Skeletal muscle satellite cell (primary cell): ENCODE data around the gene SMO.

Experiments
- H3K27me3 ChIP-seq: 2 replicates; pipeline ENCODE4 v1.7.0; 2013; ENCODE audit warnings: low read length; ENCODE audit not compliant: control insufficient read depth, insufficient read depth
- H3K36me3 ChIP-seq: 2 replicates; pipeline ENCODE4 v1.7.0; 2013; ENCODE audit warnings: mild to moderate bottlenecking, control low read depth, low read length; ENCODE audit not compliant: insufficient read depth
- H3K4me1 ChIP-seq: 2 replicates; pipeline ENCODE4 v1.7.0; 2013; ENCODE audit warnings: low read length; ENCODE audit not compliant: control insufficient read depth, insufficient read depth
- H3K4me2 ChIP-seq: 2 replicates; pipeline ENCODE4 v1.7.0; 2013; ENCODE audit warnings: mild to moderate bottlenecking, low read length
- H3K4me3 ChIP-seq: 2 replicates; pipeline ENCODE4 v1.7.0; 2013; ENCODE audit warnings: low read length
- H3K9ac ChIP-seq: 2 replicates; pipeline ENCODE4 v1.7.0; 2013; ENCODE audit warnings: mild to moderate bottlenecking, low read depth, low read length, moderate library complexity
- H3K9me3 ChIP-seq: replicated peaks from 2 replicates; pipeline ENCODE4 v1.7.0; 2013; ENCODE audit warnings: mild to moderate bottlenecking, control low read depth, low read length
- small RNA-seq: library from RNA; depleted of rRNA; stranded (forward); fragments of <200 nt; gene quantifications from one replicate; pipeline ENCODE3, GENCODE V24; 2012

The SMO gene

DNA sequence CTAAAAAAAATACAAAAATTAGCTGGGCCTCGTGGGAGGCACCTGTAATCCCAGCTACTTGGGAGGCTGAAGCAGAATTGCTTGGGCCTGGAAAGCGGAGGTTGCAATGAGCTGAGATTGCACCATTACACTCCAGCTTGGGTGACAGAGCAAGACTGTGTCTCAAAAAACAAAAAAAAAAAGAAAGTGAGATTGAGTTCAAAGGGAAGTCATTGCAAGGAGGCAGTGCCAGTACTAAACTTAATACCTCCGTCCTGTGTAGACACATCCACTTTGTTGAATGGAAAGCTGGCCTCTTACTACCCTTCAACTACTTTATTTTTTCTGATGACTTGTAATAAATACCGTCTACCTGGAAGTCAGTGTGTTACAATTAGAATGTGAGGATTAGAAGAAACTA is 67.4 kb downstream of the SMO start:
- Histone ChIP-seq H3K4me3 (no peak overlapping the region), H3K4me2 (no peak overlapping the region), H3K36me3 (no peaks in the 10 kb centered on the region), H3K9ac (no peak overlapping the region), H3K4me1 (no peaks in the 10 kb centered on the region), H3K27me3 (no peaks in the 10 kb centered on the region), H3K9me3 (no peaks in the 10 kb centered on the region)

DNA sequence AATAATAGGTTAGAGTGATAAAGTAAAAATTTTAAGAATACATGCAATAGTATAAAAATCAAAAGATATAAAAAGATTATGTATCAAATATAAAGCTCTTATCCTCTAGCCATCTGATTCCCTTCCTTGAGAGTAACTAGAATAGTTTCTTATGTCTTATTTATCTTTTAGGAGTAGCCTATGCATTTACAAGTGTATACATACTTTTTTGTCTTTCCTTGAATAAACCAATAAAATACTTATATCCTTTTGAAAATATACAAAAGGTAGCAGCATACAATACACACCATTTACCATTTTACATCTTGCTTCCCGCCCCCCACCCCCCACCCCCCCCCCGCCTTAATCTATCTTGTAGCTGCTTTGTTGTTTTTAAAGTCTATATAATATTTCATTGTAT is 67.8 kb downstream of the SMO start:
- Histone ChIP-seq H3K9ac (no peak overlapping the region), H3K4me1 (no peaks in the 10 kb centered on the region), H3K9me3 (no peaks in the 10 kb centered on the region), H3K4me2 (no peak overlapping the region), H3K27me3 (no peaks in the 10 kb centered on the region), H3K36me3 (no peaks in the 10 kb centered on the region), H3K4me3 (no peak overlapping the region)

DNA sequence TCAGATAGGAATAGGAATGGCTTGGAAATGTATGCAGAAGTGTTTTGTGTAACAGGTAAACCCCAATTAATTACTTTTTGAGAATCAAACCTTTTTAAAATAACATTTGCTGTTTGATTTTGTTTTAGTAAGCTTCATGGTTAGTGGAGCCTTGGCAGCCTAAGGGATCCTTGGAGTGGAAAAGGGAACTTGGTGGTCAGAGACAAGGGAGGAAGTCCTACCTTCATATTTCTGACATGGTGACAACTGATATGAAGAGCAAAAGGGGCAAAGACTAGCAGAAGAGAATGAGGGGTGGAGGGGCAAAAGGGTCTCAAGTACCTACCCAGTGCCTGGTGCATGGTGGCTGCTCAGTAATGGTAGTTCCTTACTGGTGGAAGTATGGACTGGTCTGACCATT is 68.7 kb downstream of the SMO start:
- no peaks in the 10 kb centered on the region for H3K36me3 ChIP-seq
- no peak overlapping the region for H3K9ac ChIP-seq
- H3K4me1 ChIP-seq, result no peaks in the 10 kb centered on the region
- H3K27me3 ChIP-seq, result no peaks in the 10 kb centered on the region
- H3K4me3 ChIP-seq, result no peak overlapping the region
- no peaks in the 10 kb centered on the region for H3K9me3 ChIP-seq
- no peak overlapping the region for H3K4me2 ChIP-seq

DNA sequence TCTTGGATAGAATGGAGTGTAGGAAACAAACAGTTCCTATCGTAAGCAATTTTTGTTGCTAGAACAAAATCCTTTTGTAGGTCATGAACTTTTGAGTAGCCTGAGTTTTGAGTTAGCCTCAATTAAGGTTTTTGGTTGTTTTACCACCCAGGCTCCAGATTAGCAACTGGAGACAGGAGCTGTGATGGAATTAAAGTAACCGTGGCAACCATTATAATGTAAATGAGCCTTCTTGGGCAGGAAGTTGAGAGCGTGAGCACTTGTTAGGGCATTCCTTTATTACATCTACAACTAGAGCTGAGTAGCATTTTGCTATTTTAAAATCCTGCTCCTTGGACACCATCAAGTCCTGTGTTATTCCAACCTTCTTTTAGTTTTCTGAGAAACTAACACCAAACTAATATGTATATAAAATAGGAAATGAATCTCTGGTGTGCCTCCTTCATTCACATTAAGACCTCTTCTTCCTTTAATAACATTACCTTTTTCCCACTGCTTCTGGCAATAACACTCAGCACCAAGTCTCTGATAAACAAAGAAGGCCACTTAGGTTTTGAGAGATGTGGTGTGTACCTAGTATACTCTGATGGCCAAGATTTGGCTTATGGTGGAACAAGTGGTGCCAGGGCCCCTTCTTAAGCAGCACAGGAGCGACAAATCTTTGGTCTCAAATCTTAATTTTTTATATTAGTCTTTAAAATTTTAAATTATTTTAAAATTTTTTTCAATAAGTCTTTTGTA is 70.4 kb downstream of the SMO start:
- Histone ChIP-seq H3K9ac (no peak overlapping the region), H3K4me2 (no peak overlapping the region), H3K4me3 (no peak overlapping the region), H3K9me3 (no peaks in the 10 kb centered on the region), H3K36me3 (no peaks in the 10 kb centered on the region), H3K4me1 (no peaks in the 10 kb centered on the region), H3K27me3 (no peaks in the 10 kb centered on the region)

GRCh38 chr7:129262324-129262723 is 73.9 kb downstream of the SMO start:
- no peaks in the 10 kb centered on the region for H3K4me1 ChIP-seq

More at GRCh38 chr7:129262324-129262723, 73.9 kb downstream of the SMO start:
- H3K9me3 ChIP-seq, result no peaks in the 10 kb centered on the region
- no peak overlapping the region for H3K9ac ChIP-seq
- no peaks in the 10 kb centered on the region for H3K36me3 ChIP-seq
- no peak overlapping the region for H3K4me3 ChIP-seq
- no peak overlapping the region for H3K4me2 ChIP-seq
- H3K27me3 ChIP-seq, result no peaks in the 10 kb centered on the region

Small RNA genes within 50 kb of the gene (small RNA-seq; reads per million reads assigned to genes)
- 18.6 reads per million, percentile 93 among the genes with 10 or more reads in this experiment for gene RNY1P11
